NK-92 treated with Interleukin-12 subunit alpha and Interleukin-12 subunit beta, amount 100 ng/mL, for 24 hours (cell line): ENCODE data around the gene CDH16.
"Not testable (repeated sequence)": the region's sequence is repeated elsewhere in the genome, so short reads cannot be mapped to it uniquely, and the experiment has no call there.

Source experiments
- DNase-seq: peaks from one replicate; lab custom pipeline; 2025; lab: John Stamatoyannopoulos, UW

CDH16 gene

GRCh38 chr16:66947302-66948065, 28.8 kb upstream of the CDH16 start:
- peak; percentile 34 for DNase-seq

- DNase-seq, result no peak
Measured at GRCh38 chr16:66946974-66947301, 28.3 kb upstream of the CDH16 start.

- no peak for DNase-seq
Measured at GRCh38 chr16:66946541-66946940, 27.9 kb upstream of the CDH16 start.

- DNase-seq, result no peak
Measured at GRCh38 chr16:66945939-66946338, 27.3 kb upstream of the CDH16 start.

- not testable (repeated sequence) for DNase-seq
Measured at GRCh38 chr16:66944971-66945370, 26.3 kb upstream of the CDH16 start.

GRCh38 chr16:66944054-66944441, 25.4 kb upstream of the CDH16 start:
- DNase-seq, result no peak

GRCh38 chr16:66943426-66944053, 24.9 kb upstream of the CDH16 start:
- DNase-seq, result no peak

- DNase-seq, result no peak
Measured at GRCh38 chr16:66942981-66943380, 24.3 kb upstream of the CDH16 start.

GRCh38 chr16:66940236-66940635, 21.6 kb upstream of the CDH16 start:
- no peak for DNase-seq

GRCh38 chr16:66939366-66939765, 20.7 kb upstream of the CDH16 start:
- DNase-seq, result no peak

- DNase-seq, result no peak
Measured at GRCh38 chr16:66937725-66938337, 19.1 kb upstream of the CDH16 start.

- no peak for DNase-seq
Measured at GRCh38 chr16:66936889-66937554, 18.3 kb upstream of the CDH16 start.

GRCh38 chr16:66936462-66936861, 17.8 kb upstream of the CDH16 start:
- no peak for DNase-seq

- no peak for DNase-seq
Measured at GRCh38 chr16:66935314-66936011, 16.8 kb upstream of the CDH16 start, which contains the start of gene CES2. Gene CES2 (plus strand): TSS chr16:66935516. CDS start chr16:66935636, 120 bp downstream.

- DNase-seq, result not testable (repeated sequence)
Measured at GRCh38 chr16:66934839-66935313, 16.2 kb upstream of the CDH16 start.

- peak; percentile 71 for DNase-seq
Measured at GRCh38 chr16:66934138-66934838, 15.6 kb upstream of the CDH16 start, which contains the start of gene CIAO2B. Gene CIAO2B (minus strand): TSS chr16:66934402. CDS start chr16:66934364, 38 bp downstream.

- DNase-seq, result no peak
Measured at GRCh38 chr16:66933776-66934137, 15.1 kb upstream of the CDH16 start.

GRCh38 chr16:66932076-66932475, 13.4 kb upstream of the CDH16 start:
- DNase-seq, result no peak

- DNase-seq, result no peak
Measured at GRCh38 chr16:66931665-66932064, 13.0 kb upstream of the CDH16 start.

GRCh38 chr16:66930189-66930588, 11.5 kb upstream of the CDH16 start:
- DNase-seq, result no peak

- DNase-seq, result no peak
Measured at GRCh38 chr16:66928702-66929388, 10.2 kb upstream of the CDH16 start.
